KMS-11 (cell line): ENCODE measurements around the gene ACVR1C.

ENCODE experiments used
- H2AFZ ChIP-seq: fragments of 200-600 bp; sonication (generic); 2 replicates; pipeline ENCODE4 v1.6.1; 2016; ENCODE audit warnings: antibody characterized with exemption, mixed run types, low read depth
- H3K27ac ChIP-seq: fragments of 200-600 bp; sonication (generic); 2 replicates; pipeline ENCODE4 v1.6.1; 2016; ENCODE audit warnings: mild to moderate bottlenecking, mixed run types
- H3K27me3 ChIP-seq: fragments of 200-600 bp; sonication (generic); 2 replicates; pipeline ENCODE4 v1.6.1; 2017; ENCODE audit warnings: mild to moderate bottlenecking, low read depth, mixed run types, moderate library complexity; ENCODE audit not compliant: insufficient read depth
- H3K36me3 ChIP-seq: fragments of 200-600 bp; sonication (generic); 2 replicates; pipeline ENCODE4 v1.6.1; 2017; ENCODE audit warnings: mild to moderate bottlenecking, mixed run types; ENCODE audit not compliant: insufficient read depth
- H3K4me1 ChIP-seq: fragments of 200-600 bp; sonication (generic); 2 replicates; pipeline ENCODE4 v1.6.1; 2016; ENCODE audit warnings: mild to moderate bottlenecking, low read depth, mixed run types; ENCODE audit not compliant: poor library complexity, severe bottlenecking
- H3K4me2 ChIP-seq: fragments of 200-600 bp; sonication (generic); 2 replicates; pipeline ENCODE4 v1.7.0; 2016; ENCODE audit warnings: mild to moderate bottlenecking, mixed run types
- H3K4me3 ChIP-seq: fragments of 200-600 bp; sonication (generic); IDR thresholded peaks from 2 replicates; pipeline ENCODE4 v1.6.1; 2017; ENCODE audit warnings: low read depth, low read length, mixed read lengths; ENCODE audit not compliant: insufficient read depth
- H3K79me2 ChIP-seq: fragments of 200-600 bp; sonication (generic); 2 replicates; pipeline ENCODE4 v1.6.1; 2016; ENCODE audit warnings: low read depth, mixed run types; ENCODE audit not compliant: insufficient read depth
- H3K9ac ChIP-seq: fragments of 200-600 bp; sonication (generic); 2 replicates; pipeline ENCODE4 v1.6.1; 2016; ENCODE audit warnings: mild to moderate bottlenecking, mixed run types
- H4K20me1 ChIP-seq: fragments of 200-600 bp; sonication (generic); 2 replicates; pipeline ENCODE4 v1.6.1; 2016; ENCODE audit warnings: mild to moderate bottlenecking, mixed run types; ENCODE audit not compliant: insufficient read depth
- TF ChIP-seq, protein P1 (sequence below): fragments of 200-600 bp; sonication (generic); conservative IDR thresholded peaks from 2 replicates; pipeline ENCODE4 v1.6.1; 2017; ENCODE audit warnings: low read depth, mild to moderate bottlenecking, antibody characterized with exemption, low read length, moderate library complexity, mixed read lengths

Gene ACVR1C

GRCh38 chr2:157540102-157540501 lies 88.6 kb downstream of the ACVR1C start:
- no peaks in the 10 kb centered on the region for H4K20me1 ChIP-seq
- no peaks in the 10 kb centered on the region for H3K79me2 ChIP-seq
- TF ChIP-seq, protein P1, sequence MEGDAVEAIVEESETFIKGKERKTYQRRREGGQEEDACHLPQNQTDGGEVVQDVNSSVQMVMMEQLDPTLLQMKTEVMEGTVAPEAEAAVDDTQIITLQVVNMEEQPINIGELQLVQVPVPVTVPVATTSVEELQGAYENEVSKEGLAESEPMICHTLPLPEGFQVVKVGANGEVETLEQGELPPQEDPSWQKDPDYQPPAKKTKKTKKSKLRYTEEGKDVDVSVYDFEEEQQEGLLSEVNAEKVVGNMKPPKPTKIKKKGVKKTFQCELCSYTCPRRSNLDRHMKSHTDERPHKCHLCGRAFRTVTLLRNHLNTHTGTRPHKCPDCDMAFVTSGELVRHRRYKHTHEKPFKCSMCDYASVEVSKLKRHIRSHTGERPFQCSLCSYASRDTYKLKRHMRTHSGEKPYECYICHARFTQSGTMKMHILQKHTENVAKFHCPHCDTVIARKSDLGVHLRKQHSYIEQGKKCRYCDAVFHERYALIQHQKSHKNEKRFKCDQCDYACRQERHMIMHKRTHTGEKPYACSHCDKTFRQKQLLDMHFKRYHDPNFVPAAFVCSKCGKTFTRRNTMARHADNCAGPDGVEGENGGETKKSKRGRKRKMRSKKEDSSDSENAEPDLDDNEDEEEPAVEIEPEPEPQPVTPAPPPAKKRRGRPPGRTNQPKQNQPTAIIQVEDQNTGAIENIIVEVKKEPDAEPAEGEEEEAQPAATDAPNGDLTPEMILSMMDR = no peak
- H3K4me3 ChIP-seq = no peak overlapping the region
- no peak overlapping the region for H3K4me2 ChIP-seq
- no peaks in the 10 kb centered on the region for H3K36me3 ChIP-seq
- H3K9ac ChIP-seq = no peak overlapping the region
- no peak overlapping the region for H2AFZ ChIP-seq
- no peaks in the 10 kb centered on the region for H3K4me1 ChIP-seq
- H3K27me3 ChIP-seq = no peaks in the 10 kb centered on the region
- H3K27ac ChIP-seq = no peak overlapping the region

- Histone ChIP-seq H3K4me2 (no peak overlapping the region), H2AFZ (no peak overlapping the region), H3K27ac (no peak overlapping the region), H3K4me3 (no peak overlapping the region), H3K27me3 (no peaks in the 10 kb centered on the region), H3K9ac (no peak overlapping the region), H3K36me3 (no peaks in the 10 kb centered on the region), H4K20me1 (no peaks in the 10 kb centered on the region), H3K79me2 (no peaks in the 10 kb centered on the region), H3K4me1 (no peaks in the 10 kb centered on the region)
- TF ChIP-seq, protein P1 = no peak
Measured at GRCh38 chr2:157538064-157538463, 90.6 kb downstream of the ACVR1C start.

GRCh38 chr2:157536815-157537214 lies 91.8 kb downstream of the ACVR1C start:
- H3K4me1 ChIP-seq = no peaks in the 10 kb centered on the region
- TF ChIP-seq, protein P1 = no peak
- no peaks in the 10 kb centered on the region for H4K20me1 ChIP-seq
- H3K27me3 ChIP-seq = no peaks in the 10 kb centered on the region
- H3K9ac ChIP-seq = no peak overlapping the region
- H3K79me2 ChIP-seq = no peaks in the 10 kb centered on the region
- H3K4me3 ChIP-seq = no peak overlapping the region
- no peak overlapping the region for H3K27ac ChIP-seq
- no peaks in the 10 kb centered on the region for H3K36me3 ChIP-seq
- H2AFZ ChIP-seq = no peak overlapping the region
- H3K4me2 ChIP-seq = no peak overlapping the region

DNA sequence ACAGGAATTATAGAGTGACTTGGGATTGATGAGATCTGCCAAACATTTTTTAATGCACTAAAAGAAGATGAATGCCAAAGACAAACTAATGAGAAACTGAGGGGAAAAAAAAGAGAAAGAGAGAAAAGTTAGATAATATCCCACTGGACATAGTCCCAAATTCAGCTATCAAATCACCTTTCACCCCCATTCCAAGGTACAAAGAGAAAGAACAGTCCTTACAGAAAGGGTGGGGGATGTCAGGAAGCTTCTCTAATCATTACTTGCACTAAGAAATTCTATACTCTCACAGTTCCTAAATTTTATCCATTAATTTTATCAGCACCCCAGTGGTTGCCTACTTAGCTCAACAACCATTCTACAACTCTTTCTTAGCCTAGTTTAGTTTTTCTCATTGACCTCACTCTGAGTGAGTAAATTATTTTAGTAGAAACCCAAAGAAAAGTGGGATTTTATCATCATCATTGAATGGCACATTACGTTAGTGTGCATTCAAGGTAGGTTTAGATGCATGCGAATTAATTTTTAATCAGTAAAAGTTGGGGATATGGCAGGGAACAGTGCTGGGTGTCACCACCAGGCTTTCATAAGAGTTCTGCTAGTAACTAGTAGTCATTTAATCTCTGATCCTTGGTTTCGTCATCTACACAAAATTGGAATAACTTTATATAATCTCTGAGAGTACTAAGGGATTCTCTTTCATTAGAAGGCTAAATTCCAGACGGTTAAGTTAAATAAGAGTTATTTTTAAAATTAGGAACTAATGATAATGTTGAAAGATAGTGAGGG lies 99.5 kb downstream of the ACVR1C start:
- TF ChIP-seq, protein P1 = no peak
- no peak overlapping the region for H2AFZ ChIP-seq
- H3K9ac ChIP-seq = no peak overlapping the region
- no peak overlapping the region for H3K4me3 ChIP-seq
- H3K27me3 ChIP-seq = no peaks in the 10 kb centered on the region
- no peaks in the 10 kb centered on the region for H3K4me1 ChIP-seq
- no peak overlapping the region for H3K4me2 ChIP-seq
- no peak overlapping the region for H3K27ac ChIP-seq
- H3K36me3 ChIP-seq = no peaks in the 10 kb centered on the region
- no peaks in the 10 kb centered on the region for H3K79me2 ChIP-seq
- no peaks in the 10 kb centered on the region for H4K20me1 ChIP-seq
